NCI-H510A treated with DMSO at 0.1 percent for 48 hours (cell line): ENCODE measurements around the gene ATP10A.

Experiments used
- DNase-seq: peaks from one replicate; lab custom pipeline; 2025; lab: John Stamatoyannopoulos, UW

Gene ATP10A

DNA sequence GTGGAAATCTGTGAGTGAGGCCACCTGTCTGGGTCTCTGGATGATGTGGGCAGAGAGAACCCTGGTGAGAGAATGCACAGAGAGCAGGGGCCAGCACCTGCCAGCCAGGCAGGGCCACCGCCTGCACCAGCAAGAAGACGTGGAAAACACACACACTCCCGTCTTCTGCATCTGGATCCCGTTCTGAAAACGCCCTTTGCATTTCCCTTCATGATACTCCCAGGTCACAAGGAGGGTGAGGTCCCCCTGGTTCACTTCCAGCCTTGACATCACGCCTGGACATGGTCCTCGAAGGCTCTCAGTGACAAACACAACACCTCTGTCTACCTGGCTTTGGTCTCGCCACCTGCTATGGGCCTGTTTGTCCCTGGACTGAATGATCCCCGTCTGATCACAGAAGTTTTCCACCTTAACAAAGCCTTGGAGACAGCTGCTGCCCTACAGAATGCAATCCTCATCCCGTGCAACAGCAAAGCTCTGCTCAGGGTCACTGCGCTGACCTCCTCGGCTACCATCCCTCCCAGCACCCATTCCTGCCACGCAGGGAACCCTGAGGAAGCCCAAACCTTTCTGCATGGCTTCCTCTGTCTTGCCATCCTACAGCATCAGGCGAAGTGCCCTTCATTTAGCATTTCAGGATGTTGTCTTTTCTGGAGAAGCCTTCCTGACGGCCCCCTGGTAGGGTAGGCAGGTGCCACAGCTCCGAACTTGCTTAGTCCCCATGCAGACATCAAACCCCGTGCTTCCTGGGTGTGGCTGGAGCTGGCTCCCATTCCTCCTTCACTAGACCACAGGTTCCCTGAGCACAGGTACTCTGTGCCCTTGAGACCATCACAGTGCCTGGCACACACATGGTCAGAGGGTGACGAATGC, 122.5 kb downstream of the ATP10A start:
- no peak for DNase-seq

DNA sequence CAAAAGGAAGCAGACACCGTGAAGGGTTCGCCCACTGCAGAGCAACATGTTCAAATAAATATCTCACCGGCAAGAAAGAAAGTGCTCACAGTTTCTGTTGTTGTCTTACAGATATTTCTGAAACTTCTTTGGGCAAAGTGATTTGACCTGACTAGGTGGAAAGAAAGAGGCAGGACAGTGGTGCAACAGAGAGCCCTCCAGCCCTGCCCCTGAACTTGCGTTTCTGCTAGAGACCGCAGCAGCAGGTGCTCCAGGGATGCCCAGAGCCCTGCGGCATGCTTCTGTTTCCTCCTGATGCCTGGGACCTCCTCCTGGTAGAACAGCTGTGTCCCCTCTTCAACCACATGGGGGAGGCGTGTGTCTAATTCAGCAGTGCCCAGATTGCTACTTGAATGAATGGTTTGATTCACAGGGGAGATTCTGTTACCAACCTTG, 123.4 kb downstream of the ATP10A start:
- DNase-seq, result peak; percentile 13

DNA sequence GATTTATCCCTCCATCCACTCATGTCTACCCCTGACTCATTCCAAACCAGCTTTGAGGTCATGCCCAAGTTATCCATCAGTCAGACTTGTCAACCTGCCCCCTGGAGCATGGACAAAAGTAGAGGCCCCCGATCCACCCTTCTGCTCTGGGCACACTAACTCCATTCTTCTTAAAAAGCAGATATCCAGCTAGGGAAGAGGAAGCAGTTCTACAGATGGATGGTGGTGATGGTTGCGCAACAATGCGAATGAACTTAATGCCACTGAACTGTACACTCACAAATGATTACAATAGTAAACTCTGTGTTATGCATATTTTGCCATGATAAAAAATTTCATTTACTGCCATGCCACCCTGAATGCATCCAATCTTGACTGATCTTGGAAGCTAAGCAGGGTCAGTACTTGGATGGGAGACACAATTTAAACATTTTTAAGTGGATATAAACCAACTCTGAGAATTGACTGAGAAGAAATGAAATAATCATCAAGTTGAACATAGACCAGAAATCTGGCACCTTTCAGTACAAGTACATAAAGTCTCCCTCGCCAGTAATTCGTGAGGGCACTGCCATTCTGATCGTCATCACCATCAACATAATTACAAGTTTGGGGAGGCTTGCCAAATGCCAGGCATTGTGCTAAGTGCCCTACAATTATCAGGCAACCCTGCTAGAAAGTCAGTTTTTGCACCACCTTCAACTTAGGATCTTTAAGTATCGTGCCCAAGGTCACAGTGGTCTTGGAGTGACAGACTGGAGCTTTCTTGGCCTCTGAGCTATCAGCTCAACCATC, 124.8 kb downstream of the ATP10A start:
- no peak for DNase-seq

DNA sequence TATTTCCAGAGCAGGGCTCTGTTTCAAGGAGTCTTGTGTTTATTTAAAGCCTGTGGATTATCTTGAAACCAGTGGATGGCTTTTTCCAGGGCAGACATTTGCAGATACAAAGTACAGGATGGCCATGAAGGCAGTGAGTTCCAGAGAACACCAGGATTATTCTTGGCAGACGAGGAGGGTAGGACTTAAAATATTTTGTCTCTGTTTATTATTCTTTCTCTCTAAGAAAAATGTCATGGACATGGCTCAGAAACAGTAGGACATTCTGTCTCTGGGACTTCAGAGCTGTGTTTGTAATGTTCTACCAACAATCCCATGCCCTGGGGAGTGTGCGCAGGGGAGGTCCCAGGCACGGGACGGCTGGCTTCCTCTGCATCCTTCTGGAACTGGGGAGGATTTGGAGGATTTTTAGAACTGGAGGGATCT, 125.9 kb downstream of the ATP10A start:
- no peak for DNase-seq

DNA sequence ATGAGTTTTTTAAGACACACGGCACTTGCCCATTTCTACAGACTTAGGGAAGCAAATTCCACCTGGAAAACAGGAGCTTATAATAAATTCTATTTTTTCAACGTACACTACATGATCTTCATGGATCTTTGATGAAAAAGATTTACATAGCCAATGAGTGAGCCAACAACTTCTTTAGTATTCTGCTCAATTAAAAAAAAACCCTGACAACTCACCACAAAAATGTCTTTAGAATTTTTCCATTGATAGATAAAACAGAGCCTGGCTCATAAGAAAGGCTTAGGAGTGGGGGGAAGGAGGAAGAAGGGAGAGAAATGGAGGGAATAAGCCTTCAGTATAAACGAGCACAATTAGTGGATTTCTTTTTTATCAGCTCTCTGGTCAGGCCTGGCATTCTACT, 126.7 kb downstream of the ATP10A start:
- no peak for DNase-seq

DNA sequence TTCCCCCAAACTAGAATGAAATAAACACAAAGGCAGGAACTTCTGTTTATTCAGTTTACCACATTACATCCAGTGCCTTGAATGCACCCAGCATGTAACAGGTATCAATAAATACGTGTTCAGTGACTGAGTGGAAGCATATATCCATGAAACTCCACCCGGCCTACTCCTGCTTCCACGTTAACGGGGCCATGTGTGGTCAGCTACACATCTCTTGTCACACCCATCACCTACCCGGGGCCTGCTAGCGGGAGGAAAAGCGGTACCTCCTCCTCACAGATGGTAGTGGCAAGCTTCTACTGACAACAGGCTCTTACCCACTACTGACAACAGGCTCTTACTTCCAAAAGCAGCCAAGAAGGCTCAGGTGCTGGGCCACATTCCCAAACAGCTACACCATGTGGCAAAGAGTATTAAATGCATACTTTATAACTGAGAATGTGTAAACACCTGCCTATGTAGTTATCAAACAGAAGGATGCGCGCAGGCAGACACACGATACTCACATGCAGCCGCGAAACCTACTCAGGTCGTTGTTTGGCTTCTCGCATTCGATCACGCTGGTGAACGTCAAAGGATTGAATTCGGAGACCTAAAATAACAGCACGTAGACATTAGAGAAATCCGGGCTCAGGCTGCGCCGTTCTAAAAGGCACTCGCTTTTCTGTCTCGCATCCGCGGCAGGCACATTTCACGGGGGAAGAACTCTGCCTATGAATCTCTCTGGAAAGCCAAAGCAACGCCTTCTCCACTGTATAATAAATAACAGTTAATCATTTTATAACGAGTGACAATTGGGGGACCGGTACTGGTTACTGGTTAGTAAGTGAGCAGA, 127.4 kb downstream of the ATP10A start:
- DNase-seq, result peak; percentile 45

DNA sequence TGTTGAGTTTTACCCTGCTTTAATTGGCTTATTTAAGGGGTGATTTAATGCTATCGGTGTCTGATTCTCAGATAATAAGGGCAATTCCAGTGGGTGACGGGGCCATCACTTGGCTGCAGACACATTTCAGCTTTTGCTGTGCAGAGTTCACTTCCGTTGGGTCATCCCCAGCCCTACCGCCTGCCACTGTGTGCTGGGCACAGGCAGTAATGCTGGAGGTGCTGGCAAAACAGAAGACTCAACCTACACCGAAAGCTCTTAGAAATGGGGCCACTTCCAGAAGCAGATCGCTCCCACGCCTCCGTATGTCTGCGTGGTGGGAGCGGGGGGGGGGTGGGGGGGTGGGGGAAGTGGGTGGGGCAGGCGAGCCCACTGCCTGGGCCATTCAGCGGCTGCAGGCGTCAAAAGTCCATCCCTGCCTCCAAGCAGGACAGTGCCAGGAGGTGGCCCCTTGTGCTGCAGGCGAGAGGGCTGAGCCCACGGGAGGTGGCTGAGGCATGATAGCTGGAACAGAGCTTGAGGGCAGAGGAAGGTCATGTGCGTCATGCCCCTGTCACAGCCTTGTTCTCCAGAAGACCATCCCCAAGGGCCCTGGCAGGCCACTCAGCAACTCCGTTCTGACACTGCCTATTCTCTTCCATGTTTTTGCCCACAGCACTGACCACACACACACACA, 128.3 kb downstream of the ATP10A start:
- no peak for DNase-seq

DNA sequence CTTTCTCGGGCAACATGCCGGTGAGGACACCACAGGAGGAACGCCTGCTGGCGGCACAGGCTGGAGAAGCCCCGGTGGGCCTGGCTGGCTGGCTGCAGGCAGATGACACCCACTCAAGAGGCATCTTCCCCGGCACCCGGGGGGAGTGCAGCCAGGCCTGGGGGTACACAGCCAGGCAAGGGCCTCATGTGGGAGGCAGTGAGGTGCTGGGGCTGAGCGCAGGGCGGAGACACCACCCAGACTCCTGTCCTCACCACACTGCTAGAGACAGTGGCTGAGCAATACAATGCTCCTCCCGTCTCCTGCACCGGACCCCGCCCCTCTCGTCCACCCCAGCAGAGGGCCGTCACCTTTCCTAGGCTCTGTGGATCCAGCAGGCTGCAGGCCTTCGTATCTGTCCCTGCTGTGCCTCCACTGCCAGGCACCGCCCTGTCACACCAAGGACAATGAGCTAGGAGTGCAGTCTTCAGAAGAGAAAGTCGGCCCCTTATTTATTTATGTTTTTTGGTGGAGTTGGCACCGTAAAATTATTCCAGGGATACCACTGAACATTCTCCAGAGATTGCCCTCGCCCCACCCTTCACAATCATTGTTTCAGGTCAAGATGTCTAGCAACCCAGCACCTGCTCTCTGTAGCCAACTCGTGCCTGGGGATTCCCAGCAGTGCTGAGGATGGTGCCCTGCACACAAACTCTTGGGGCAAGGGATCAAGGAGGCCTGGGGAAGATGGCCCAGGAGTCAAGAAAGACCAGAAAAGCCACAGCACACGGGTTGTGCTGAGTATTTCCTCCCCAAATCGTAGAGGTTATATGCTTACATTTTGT, 129.1 kb downstream of the ATP10A start:
- DNase-seq, result no peak

DNA sequence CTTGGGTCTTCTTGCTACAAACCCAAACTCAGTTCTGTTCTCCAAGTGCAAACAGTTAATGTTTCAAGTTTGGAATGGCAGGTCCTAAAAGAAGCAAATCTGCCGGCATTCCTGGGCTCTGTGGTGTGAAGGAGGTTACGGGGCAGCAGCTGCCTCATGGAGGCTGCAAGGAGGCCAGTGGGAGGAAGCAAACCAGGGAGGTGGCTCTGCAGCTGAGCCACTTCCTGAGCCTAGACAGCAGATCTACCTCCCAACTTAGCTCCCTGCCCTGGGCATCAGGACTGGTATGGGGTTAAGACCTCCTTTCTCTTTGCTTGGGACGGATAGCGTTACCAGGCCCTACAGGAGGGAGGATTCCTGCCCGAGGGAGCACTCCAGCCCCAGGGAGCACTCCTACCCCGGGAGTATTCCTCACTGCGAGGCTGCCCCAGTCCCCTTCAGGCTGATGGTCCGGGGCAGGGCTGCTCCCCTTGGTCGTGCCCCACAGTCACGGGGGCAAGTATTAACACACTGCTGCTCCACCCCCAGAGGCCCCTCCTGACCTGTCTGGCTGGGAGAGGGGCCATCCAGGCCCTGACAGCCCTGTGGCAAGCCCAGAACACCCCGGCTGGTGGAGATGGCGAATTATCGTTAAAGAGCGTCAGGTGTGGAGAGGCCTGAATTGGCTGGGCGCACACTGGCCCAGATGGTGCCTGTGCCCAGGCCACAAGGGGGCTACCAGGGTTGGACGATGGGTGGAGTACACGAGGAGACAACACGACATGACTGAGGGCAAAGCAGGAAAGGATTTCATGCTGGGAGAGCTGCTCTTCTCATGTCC, 129.9 kb downstream of the ATP10A start:
- DNase-seq, result no peak

DNA sequence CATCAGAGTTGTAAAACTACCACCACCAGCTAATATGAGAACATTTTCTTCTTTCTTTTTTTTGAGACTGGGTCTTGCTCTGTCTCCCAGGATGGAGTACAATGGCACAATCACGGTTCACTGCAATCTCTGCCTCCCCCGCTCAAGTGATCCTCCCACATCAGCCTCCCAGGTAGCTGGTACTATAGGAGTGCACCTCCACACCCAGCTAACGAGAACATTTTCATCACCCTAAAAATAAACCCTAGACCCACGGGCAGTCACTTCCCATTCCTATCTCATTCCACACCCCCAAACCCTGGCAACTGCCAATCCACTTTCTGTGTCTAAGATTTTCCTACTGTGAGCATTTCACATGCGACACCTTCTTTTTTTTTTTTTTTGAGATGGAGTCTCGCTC, 130.9 kb downstream of the ATP10A start:
- no peak for DNase-seq

DNA sequence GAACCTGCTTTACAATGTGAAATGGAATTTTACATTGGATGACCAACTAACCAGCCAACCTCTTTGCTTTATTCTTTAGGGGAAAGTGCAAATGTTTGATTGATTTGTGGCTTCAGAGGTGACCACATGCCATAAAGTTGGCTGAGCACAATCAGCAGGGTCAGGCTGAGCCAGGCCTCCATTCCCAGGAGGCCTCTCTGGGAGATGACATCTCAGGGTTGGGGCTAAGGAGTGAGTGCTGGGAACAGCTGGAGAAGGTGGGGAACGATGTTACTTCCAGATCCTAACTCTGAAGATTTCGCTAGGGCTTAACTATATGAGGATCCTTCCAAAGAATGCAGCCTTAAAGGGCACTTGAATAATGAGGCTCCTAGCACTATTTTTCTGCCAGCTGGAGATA, 131.7 kb downstream of the ATP10A start:
- DNase-seq, result no peak

DNA sequence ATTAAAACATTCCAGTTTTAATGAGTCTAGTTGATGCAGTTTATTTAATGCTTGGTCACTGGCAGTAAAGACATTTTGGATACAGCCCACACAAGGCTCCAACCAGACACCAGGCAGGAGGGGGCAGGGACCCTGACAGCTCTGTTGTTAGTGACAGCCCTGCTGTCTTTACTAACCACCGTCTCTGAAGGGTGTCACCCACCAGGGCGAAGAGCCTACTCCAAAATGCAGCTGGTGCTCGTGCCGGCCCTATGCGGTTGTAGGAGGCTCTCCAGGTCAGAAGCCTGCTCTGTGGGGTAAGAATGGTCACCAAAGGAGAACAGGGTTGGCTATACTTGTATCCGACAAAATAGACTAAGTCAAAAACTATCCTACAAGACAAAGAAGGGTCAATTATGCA, 132.2 kb downstream of the ATP10A start:
- no peak for DNase-seq

DNA sequence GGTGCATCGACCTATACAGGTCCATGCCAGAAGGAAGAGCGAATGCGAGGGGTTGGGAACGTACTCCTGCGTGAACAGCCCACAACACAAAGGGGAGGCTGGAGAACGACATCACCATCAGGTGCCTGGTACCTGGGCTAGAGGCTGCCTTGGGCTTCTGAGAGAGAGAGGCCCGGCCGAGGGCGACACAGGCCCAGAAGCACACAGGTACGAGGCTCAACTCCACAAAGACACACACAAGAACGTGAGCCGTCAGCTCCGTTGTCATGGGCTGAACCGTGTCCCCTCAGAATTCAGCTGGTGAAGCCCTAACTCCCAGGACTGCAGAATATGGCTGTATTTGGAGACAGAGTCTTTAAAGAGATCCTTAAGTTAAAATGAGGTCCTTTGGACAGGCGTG, 134.3 kb downstream of the ATP10A start:
- no peak for DNase-seq

DNA sequence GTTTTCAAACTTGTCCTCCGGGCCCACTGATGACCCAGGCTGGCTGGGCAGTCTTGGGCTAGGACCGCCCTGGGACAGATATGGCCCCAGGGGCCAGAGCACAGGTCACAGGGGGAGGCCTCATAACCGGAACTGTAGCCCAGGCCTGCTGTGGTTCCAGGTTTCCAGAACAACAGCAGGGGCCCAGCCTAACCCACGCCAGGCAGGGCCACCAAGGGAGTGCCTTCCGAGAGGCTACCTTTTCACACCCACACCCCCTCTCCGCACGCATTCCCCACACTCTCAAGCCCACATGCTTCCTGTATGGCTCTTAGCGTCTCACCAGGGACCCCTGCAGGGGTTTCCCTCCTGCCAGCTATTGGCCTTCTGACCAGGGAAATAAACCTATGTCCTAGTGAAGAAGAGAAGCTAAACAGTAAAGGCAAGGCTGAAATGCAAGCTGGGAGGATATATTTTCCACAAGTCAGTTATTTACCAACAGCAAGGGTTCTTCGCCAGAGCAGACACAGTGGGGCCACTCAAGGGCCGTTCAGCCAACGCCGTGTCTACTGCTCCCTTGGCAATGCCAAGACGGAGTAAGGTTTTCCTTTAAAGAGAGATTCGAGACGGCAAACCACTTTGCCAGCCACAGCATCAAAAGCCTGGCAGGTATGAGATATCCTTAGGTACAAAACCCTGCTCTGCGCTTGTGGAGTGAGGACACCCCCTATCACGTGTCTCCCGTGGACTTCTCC, 135.1 kb downstream of the ATP10A start:
- no peak for DNase-seq

DNA sequence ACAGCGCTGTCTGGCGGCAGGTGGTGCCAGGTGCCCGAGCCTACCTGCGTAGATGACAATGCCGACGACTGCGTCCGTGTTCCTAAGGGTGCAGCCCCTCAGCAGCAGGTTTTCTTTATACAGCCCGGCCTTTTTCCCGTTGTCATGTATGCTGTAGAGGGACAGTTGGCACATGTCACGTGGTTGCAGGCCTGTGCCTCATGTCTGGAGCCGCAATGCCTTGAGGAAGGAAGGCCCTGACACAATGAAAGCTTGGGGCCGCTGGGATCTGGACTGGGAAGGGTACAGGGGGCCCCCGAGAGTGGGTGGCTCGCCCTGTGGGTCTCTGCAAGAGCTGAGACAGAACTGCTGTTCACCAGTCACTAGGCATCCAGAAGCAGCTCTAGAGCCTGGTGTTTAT, 136.0 kb downstream of the ATP10A start:
- DNase-seq, result no peak

DNA sequence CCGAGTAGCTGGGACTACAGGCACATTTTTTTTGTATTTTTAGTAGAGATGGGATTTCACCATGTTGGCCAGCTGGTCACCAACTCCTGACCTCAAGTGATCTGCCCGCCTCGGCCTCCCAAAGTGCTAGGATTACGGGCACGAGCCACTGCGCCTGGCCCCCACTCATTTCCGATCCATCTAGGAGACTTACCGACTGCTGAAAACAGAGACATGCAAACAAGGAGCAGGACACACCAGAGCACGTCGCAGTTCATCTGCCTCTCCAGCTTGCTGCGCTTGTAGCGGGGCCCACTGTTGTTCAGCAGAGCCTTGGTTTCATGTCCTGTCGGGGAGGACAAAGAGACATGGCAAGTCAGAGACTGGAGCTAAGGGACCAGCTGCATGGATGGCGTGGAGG, 137.4 kb downstream of the ATP10A start:
- DNase-seq, result no peak

DNA sequence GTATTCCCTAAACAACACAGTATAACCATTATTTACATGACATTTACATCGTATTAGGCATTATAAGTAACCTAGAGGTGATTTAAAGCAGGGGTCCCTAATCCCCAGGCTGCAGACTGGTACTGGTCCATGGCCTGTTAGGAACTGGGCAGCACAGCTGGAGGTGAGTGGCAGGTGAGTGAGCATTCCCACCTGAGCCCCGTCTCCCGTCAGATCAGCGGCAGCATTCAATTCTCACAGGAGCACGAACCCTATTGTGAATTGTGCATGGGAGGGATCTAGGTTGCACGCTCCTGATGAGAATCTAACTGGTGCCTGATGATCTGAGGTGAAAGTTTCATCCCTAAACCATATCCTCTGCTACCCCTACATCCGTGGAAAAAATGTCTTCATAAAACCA, 138.2 kb downstream of the ATP10A start:
- DNase-seq, result no peak

DNA sequence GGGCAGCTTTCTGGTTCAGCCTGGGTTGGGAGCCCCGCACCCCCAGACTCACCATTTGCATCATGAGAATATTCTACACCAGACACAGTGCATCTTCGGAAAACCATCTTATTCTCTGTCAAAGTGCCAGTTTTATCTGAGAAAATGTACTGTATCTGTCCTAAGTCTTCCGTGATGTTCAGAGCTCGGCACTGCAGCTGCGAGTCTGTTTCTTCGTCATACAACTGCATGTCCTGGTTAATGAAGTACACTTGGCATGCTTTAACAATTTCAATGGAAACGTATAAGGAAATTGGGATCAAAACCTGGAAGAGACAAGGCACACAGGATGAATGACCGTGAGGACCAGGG, 141.5 kb downstream of the ATP10A start:
- no peak for DNase-seq
